HFFc6 (cell line): Measurements from ENCODE around the gene ATP1A3. TPM values are rescaled to one million over a fixed set of nuclear protein-coding genes. Genes with fewer than 3 reads are reported as not detected.
"Not testable (repeated sequence)": the region's sequence is repeated elsewhere in the genome, so short reads cannot be mapped to it uniquely, and the experiment has no call there.

Experiments
- DNase-seq: peaks from one replicate; pipeline ENCODE4 v3.0.0-alpha.2; 2018
- H3K27ac Mint-ChIP-seq: 2 replicates; pipeline ENCODE4 v1.8.0; 2020; ENCODE audit warnings: mild to moderate bottlenecking, mixed read lengths
- H3K27me3 Mint-ChIP-seq: 2 replicates; pipeline ENCODE4 v1.8.0; 2021; ENCODE audit warnings: mild to moderate bottlenecking, moderate library complexity, mixed read lengths; ENCODE audit not compliant: insufficient read depth
- H3K36me3 Mint-ChIP-seq: 2 replicates; pipeline ENCODE4 v1.8.0; 2021; ENCODE audit warnings: low read depth, mixed read lengths
- H3K4me1 Mint-ChIP-seq: 2 replicates; pipeline ENCODE4 v1.8.0; 2020; ENCODE audit warnings: low read depth, mixed read lengths
- H3K4me3 Mint-ChIP-seq: 2 replicates; pipeline ENCODE4 v1.8.0; 2020; ENCODE audit warnings: mild to moderate bottlenecking, moderate library complexity, mixed read lengths
- H3K9me3 Mint-ChIP-seq: 2 replicates; pipeline ENCODE4 v1.8.0; 2020; ENCODE audit warnings: mild to moderate bottlenecking, mixed read lengths
- CTCF ChIP-seq: fragments of 200-600 bp; sonication (generic); IDR thresholded peaks from 2 replicates; pipeline ENCODE4 v1.5.0; 2021; ENCODE audit warnings: antibody characterized with exemption, mild to moderate bottlenecking
- long read RNA-seq: library from polyadenylated mRNA; unstranded; transcript quantifications from one replicate; pipeline ENCODE4 v2.0.0, GENCODE V29; 2019
- total RNA-seq, 6 experiments: library from RNA; stranded (reverse); fragmentation: NEBNext Ultra II Directional; extraction: Animal tissue kit (Norgen Biotek cat#: 25700); gene quantifications; 2 replicates in 1 of 6; 3 replicates in 5 of 6; pipeline ENCODE4 v1.2.3, GENCODE V29; 2021

The ATP1A3 gene
- under 1 TPM in 4 of 6 experiments, not detected in 2; 0.10 to 0.66 (median 0.33) TPM for total RNA-seq
- long read RNA-seq = 0 reads

- peaks cover 26% of the 10 kb centered on the region for H3K27me3 Mint-ChIP-seq
- DNase-seq = peak; percentile 25
- no peaks in the 10 kb centered on the region for H3K9me3 Mint-ChIP-seq
- 0 out of 2 replicates have a peak, but pooled peaks cover 4% of the 10 kb centered on the region for H3K4me1 Mint-ChIP-seq
- no peak within 1 kb of the TSS for H3K27ac Mint-ChIP-seq
- H3K4me3 Mint-ChIP-seq = peak within 1 kb of the TSS; percentile 25
- no peak for TF ChIP-seq CTCF
- no peaks in the 10 kb centered on the region for H3K36me3 Mint-ChIP-seq
Measured at GRCh38 chr19:41993612-41994483, at the start of gene ATP1A3. Gene ATP1A3, minus strand, starts transcription at chr19:41994230. Its CDS starts 154 bp downstream, at chr19:41994076.

GRCh38 chr19:42042455-42043170, 48.6 kb upstream of the ATP1A3 start:
- H3K27ac Mint-ChIP-seq = no peak overlapping the region
- H3K4me3 Mint-ChIP-seq = no peak overlapping the region
- TF ChIP-seq CTCF = no peak
- no peaks in the 10 kb centered on the region for H3K36me3 Mint-ChIP-seq
- peaks cover 14% of the 10 kb centered on the region for H3K27me3 Mint-ChIP-seq
- H3K4me1 Mint-ChIP-seq = no peaks in the 10 kb centered on the region
- H3K9me3 Mint-ChIP-seq = no peaks in the 10 kb centered on the region
- DNase-seq = no peak

- H3K27ac Mint-ChIP-seq, H3K36me3 Mint-ChIP-seq, H3K4me3 Mint-ChIP-seq, H3K4me1 Mint-ChIP-seq, DNase-seq, H3K9me3 Mint-ChIP-seq: not testable (repeated sequence)
- H3K27me3 Mint-ChIP-seq = peaks cover 10% of the 10 kb centered on the region
Measured at GRCh38 chr19:42040491-42040890, 46.5 kb upstream of the ATP1A3 start.

- Mint-ChIP-seq H3K27ac (no peak overlapping the region), H3K27me3 (peaks cover 10% of the 10 kb centered on the region), H3K4me3 (no peak overlapping the region), H3K4me1 (peaks cover 3% of the 10 kb centered on the region), H3K36me3 (no peaks in the 10 kb centered on the region), H3K9me3 (no peaks in the 10 kb centered on the region)
- DNase-seq = no peak
- no peak for TF ChIP-seq CTCF
Measured at GRCh38 chr19:42040031-42040430, 46.0 kb upstream of the ATP1A3 start.

GRCh38 chr19:42038666-42039065, 44.6 kb upstream of the ATP1A3 start:
- TF ChIP-seq CTCF = no peak
- no peak overlapping the region for H3K4me3 Mint-ChIP-seq
- peaks cover 10% of the 10 kb centered on the region for H3K27me3 Mint-ChIP-seq
- no peak for DNase-seq
- H3K9me3 Mint-ChIP-seq = no peaks in the 10 kb centered on the region
- no peaks in the 10 kb centered on the region for H3K36me3 Mint-ChIP-seq
- no peak overlapping the region for H3K27ac Mint-ChIP-seq
- H3K4me1 Mint-ChIP-seq = peaks cover 10% of the 10 kb centered on the region

GRCh38 chr19:42037649-42038048, 43.6 kb upstream of the ATP1A3 start:
- Mint-ChIP-seq H3K4me3 (no peak overlapping the region), H3K4me1 (peaks cover 10% of the 10 kb centered on the region), H3K27ac (no peak overlapping the region), H3K9me3 (no peaks in the 10 kb centered on the region), H3K27me3 (peaks cover 12% of the 10 kb centered on the region), H3K36me3 (no peaks in the 10 kb centered on the region)
- no peak for DNase-seq
- no peak for TF ChIP-seq CTCF
